Endothelial cell of umbilical vein (primary cell): ENCODE measurements around the gene NAA38. TPM values are rescaled to one million over a fixed set of nuclear protein-coding genes. Genes with fewer than 3 reads are reported as not detected.

Experiments used
- BruUV-seq: library from RNA; stranded (reverse); fragments of 400-500 nt; replicated peaks from 2 replicates; lab custom pipeline; 2021; lab: Mats Ljungman, UMichigan
- CTCF ChIA-PET: fragments of 300-600, 350-600 bp; sonication (Branson Sonifier 250); formaldehyde crosslinking; loops from one replicate; lab custom pipeline; 2021; ENCODE audit warnings: antibody characterized with exemption, inconsistent platforms; lab: Charles Lee
- POLR2A ChIA-PET: fragments of 300-600, 350-600 bp; sonication (Branson Sonifier 250); formaldehyde crosslinking; loops from one replicate; lab custom pipeline; 2021; ENCODE audit warnings: antibody characterized with exemption, inconsistent platforms; lab: Charles Lee
- DNase-seq: peaks from one replicate; pipeline ENCODE4 v3.0.0-alpha.2; 2011; ENCODE audit warnings: low read depth, low spot score
- FAIRE-seq: peaks from 2 replicates; lab custom pipeline; 2011; peaks lifted over from hg19 to GRCh38; lab: Jason Lieb, UNC
- H2AFZ ChIP-seq: 2 replicates; pipeline ENCODE4 v1.6.0; 2012; ENCODE audit warnings: low read depth, low read length, control low read depth, inconsistent platforms
- H3K27ac ChIP-seq: 2 replicates; pipeline ENCODE4 v1.5.1; 2011; ENCODE audit warnings: low read depth, mild to moderate bottlenecking, control low read depth, low read length, moderate library complexity; ENCODE audit not compliant: insufficient read depth
- H3K27me3 ChIP-seq, 2 experiments: 2 replicates each; pipeline versions ENCODE4 v1.6.0 to v1.6.1; 2011; ENCODE audit warnings: low read length in 2 of 2, mixed read lengths in 1 of 2; ENCODE audit not compliant: control insufficient read depth in 2 of 2, insufficient read depth in 2 of 2
- H3K36me3 ChIP-seq, 2 experiments: 2 replicates in 1 of 2; 3 replicates in 1 of 2; pipeline ENCODE4 v1.5.1; 2011; ENCODE audit warnings: low read length in 2 of 2, mild to moderate bottlenecking in 1 of 2, moderate library complexity in 1 of 2; ENCODE audit not compliant: control insufficient read depth in 2 of 2, insufficient read depth in 2 of 2; ENCODE audit errors: extremely low read depth in 1 of 2
- H3K4me1 ChIP-seq: 3 replicates; pipeline ENCODE4 v1.5.1; 2011; ENCODE audit warnings: mild to moderate bottlenecking, low read length; ENCODE audit not compliant: control insufficient read depth, insufficient read depth; ENCODE audit errors: extremely low read depth
- H3K4me2 ChIP-seq: 2 replicates; pipeline ENCODE4 v1.6.1; 2011; ENCODE audit warnings: low read length, control low read depth, mixed read lengths; ENCODE audit not compliant: insufficient read depth
- H3K4me3 ChIP-seq, 3 experiments: fragments of 200-600 bp in 1 of 3; sonication (generic), shearing (Covaris generic) in 1 of 3; replicated peaks in 1 of 3; 2 replicates each; pipeline ENCODE4 v1.5.1; 2011 to 2016; ENCODE audit warnings: control low read depth in 3 of 3, low read length in 3 of 3, mild to moderate bottlenecking in 2 of 3, inconsistent platforms in 1 of 3, low read depth in 1 of 3, moderate library complexity in 1 of 3; ENCODE audit not compliant: insufficient read depth in 1 of 3
- H3K79me2 ChIP-seq: 2 replicates; pipeline ENCODE4 v1.6.0; 2012; ENCODE audit warnings: low read length, inconsistent platforms; ENCODE audit not compliant: control insufficient read depth, insufficient read depth
- H3K9ac ChIP-seq: replicated peaks from 2 replicates; pipeline ENCODE3; 2011; ENCODE audit warnings: low read length, control low read depth; ENCODE audit not compliant: insufficient read depth; ENCODE audit errors: extremely low read depth
- H3K9me1 ChIP-seq: replicated peaks from 3 replicates; pipeline ENCODE4 v1.6.0; 2011; ENCODE audit warnings: mild to moderate bottlenecking, low read length; ENCODE audit not compliant: control insufficient read depth, insufficient read depth; ENCODE audit errors: extremely low read depth
- H3K9me3 ChIP-seq: replicated peaks from 2 replicates; pipeline ENCODE4 v1.5.1; 2012; ENCODE audit warnings: low read length, inconsistent platforms; ENCODE audit not compliant: control insufficient read depth, insufficient read depth
- H4K20me1 ChIP-seq: replicated peaks from 2 replicates; pipeline ENCODE3; 2011; ENCODE audit warnings: mild to moderate bottlenecking, low read length; ENCODE audit not compliant: control insufficient read depth, insufficient read depth; ENCODE audit errors: extremely low read depth
- EZH2 ChIP-seq: IDR thresholded peaks from 2 replicates; pipeline ENCODE4 v1.6.1; 2012; ENCODE audit warnings: borderline replicate concordance, low read depth, mild to moderate bottlenecking, moderate library complexity, low read length, inconsistent platforms; ENCODE audit not compliant: severe bottlenecking
- FOS ChIP-seq: IDR thresholded peaks from 2 replicates; pipeline ENCODE4 v1.6.1; 2011; ENCODE audit warnings: mild to moderate bottlenecking, low read length, moderate library complexity, borderline replicate concordance; ENCODE audit not compliant: insufficient read depth
- GATA2 ChIP-seq: IDR thresholded peaks from 2 replicates; pipeline ENCODE4 v1.7.0; 2011; ENCODE audit warnings: low read depth, mild to moderate bottlenecking, moderate library complexity, mixed read lengths, low read length; ENCODE audit not compliant: insufficient read length, insufficient read depth
- JUN ChIP-seq: IDR thresholded peaks from 2 replicates; pipeline ENCODE4 v1.6.1; 2011; ENCODE audit warnings: borderline replicate concordance, low read depth; ENCODE audit not compliant: insufficient read length, insufficient read depth
- MYC ChIP-seq: IDR thresholded peaks from one replicate; pipeline ENCODE4 v1.6.1; 2011; ENCODE audit warnings: mild to moderate bottlenecking, low read depth, low read length
- POLR2A ChIP-seq: IDR thresholded peaks from 2 replicates; pipeline ENCODE4 v1.6.1; 2012; ENCODE audit warnings: low read depth, mild to moderate bottlenecking, control low read depth, low read length
- POLR2AphosphoS5 ChIP-seq: IDR thresholded peaks from 2 replicates; pipeline ENCODE4 v1.6.1; 2012; ENCODE audit warnings: low read depth, mild to moderate bottlenecking, control low read depth, low read length, moderate library complexity; ENCODE audit not compliant: insufficient read depth
- dilution Hi-C: fragments of 300-500 bp; cut with MboI; formaldehyde crosslinking; loops from one replicate; pipeline ENCODE4 v1.15.0; 2019; ENCODE audit warnings: low sequenced_read_pairs; ENCODE audit not compliant: extremely low pct_ligation_motif_present
- intact Hi-C: fragments of 100-400 bp; cut with micrococcal nuclease; formaldehyde crosslinking; loops from one replicate; pipeline ENCODE4 v1.10.0; 2022
- polyA plus RNA-seq, 4 experiments: library from polyadenylated mRNA; depleted of rRNA in 3 of 4; stranded (reverse) in 3 of 4; unstranded in 1 of 4; fragments of >200 nt; gene quantifications; 2 replicates each; pipeline versions ENCODE4 v1.2.1 to v1.2.3, GENCODE V29; 2011 to 2012; ENCODE audit warnings: missing spikeins in 1 of 4
- total RNA-seq: library from RNA; stranded (reverse); gene quantifications from 2 replicates; pipeline ENCODE4 v1.2.3, GENCODE V29; 2021
- TF ChIP-seq, protein P1 (sequence below), 2 donors: IDR thresholded peaks; 1 replicate in 1 of 2; 2 replicates in 1 of 2; pipeline ENCODE4 v1.5.1; 2011; ENCODE audit warnings: low read length in 2 of 2, mild to moderate bottlenecking in 2 of 2, moderate library complexity in 2 of 2, control low read depth in 1 of 2, inconsistent platforms in 1 of 2, low read depth in 1 of 2; ENCODE audit not compliant: insufficient read depth in 1 of 2; ENCODE audit errors: extremely low read depth in 1 of 2
- TF ChIP-seq, protein P2 (sequence below): IDR thresholded peaks from 2 replicates; pipeline ENCODE4 v1.6.1; 2011; ENCODE audit not compliant: insufficient read depth, insufficient read length

Gene NAA38
- total and polyA plus RNA-seq, 2 donors (not counting 3 experiments of a cell fraction or from before 2014, with no cell fraction given): 119 to 267 TPM

DNA sequence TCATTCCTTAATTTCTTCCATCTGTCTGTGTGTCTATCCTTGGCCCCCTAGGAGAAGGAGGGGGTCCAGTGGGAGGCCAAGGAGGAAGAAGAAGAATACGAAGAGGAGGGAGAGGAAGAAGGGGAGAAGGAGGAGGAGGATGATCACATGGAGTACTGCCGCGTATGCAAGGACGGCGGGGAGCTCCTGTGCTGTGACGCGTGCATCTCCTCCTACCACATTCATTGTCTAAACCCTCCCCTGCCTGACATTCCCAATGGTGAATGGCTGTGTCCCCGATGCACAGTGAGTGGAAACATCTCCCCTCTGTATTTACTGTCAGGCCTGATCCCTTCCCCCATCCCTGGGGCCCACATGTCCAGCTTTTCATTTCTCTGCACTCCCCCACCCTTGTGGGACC, 37.5 kb upstream of the NAA38 start:
- Histone ChIP-seq H3K9me3 (no peaks in the 10 kb centered on the region), H3K27ac (no peak overlapping the region), H3K9ac (no peak overlapping the region), H3K9me1 (no peaks in the 10 kb centered on the region), H3K36me3 (peaks cover 49 to 63% of the 10 kb centered on the region in 2 experiments), H2AFZ (no peak overlapping the region), H3K79me2 (peaks cover 2% of the 10 kb centered on the region), H3K27me3 (no peaks in the 10 kb centered on the region), H3K4me3 (no peak overlapping the region), H3K4me2 (no peak overlapping the region), H3K4me1 (peaks cover under 1% of the 10 kb centered on the region), H4K20me1 (no peaks in the 10 kb centered on the region)
- POLR2A ChIA-PET: no interaction called here
- dilution Hi-C loops: no loop called here
- no peak for FAIRE-seq
- TF ChIP-seq MYC (no peak), POLR2A (no peak), FOS (no peak), EZH2 (no peak), GATA2 (no peak), POLR2AphosphoS5 (no peak), JUN (no peak)
- TF ChIP-seq, protein P1, sequence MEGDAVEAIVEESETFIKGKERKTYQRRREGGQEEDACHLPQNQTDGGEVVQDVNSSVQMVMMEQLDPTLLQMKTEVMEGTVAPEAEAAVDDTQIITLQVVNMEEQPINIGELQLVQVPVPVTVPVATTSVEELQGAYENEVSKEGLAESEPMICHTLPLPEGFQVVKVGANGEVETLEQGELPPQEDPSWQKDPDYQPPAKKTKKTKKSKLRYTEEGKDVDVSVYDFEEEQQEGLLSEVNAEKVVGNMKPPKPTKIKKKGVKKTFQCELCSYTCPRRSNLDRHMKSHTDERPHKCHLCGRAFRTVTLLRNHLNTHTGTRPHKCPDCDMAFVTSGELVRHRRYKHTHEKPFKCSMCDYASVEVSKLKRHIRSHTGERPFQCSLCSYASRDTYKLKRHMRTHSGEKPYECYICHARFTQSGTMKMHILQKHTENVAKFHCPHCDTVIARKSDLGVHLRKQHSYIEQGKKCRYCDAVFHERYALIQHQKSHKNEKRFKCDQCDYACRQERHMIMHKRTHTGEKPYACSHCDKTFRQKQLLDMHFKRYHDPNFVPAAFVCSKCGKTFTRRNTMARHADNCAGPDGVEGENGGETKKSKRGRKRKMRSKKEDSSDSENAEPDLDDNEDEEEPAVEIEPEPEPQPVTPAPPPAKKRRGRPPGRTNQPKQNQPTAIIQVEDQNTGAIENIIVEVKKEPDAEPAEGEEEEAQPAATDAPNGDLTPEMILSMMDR (IDR thresholded peaks at IDR 0.05; ENCODE audit: extremely low read depth in 1 of 2, insufficient read depth in 1 of 2, low read depth in 1 of 2, low read length in 2 of 2): no peak
- TF ChIP-seq, protein P2, sequence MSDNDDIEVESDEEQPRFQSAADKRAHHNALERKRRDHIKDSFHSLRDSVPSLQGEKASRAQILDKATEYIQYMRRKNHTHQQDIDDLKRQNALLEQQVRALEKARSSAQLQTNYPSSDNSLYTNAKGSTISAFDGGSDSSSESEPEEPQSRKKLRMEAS: no peak
- no peak for DNase-seq
- BruUV-seq: no TSS peak
- intact Hi-C loops: no loop called here
- CTCF ChIA-PET: interaction anchor here (1.0 to 7.1 kb wide), 2 partner anchors 32 to 151 kb away, joined by 3 to 58 read pairs; no protein-coding TSS in a partner anchor
